ENCODE data around the gene GDPD1.
"Not testable (repeated sequence)": the region's sequence is repeated elsewhere in the genome, so short reads cannot be mapped to it uniquely, and the experiment has no call there.

GDPD1 gene

GRCh38 chr17:59254742-59255141, 34.4 kb downstream of the GDPD1 start:
- DNase-seq: no peak

- no peak for DNase-seq
Observed at GRCh38 chr17:59257101-59257500, 36.8 kb downstream of the GDPD1 start.

- DNase-seq: no peak
Observed at GRCh38 chr17:59260722-59261121, 40.4 kb downstream of the GDPD1 start.

- DNase-seq: no peak
Observed at GRCh38 chr17:59266745-59267144, 46.4 kb downstream of the GDPD1 start.

- DNase-seq: no peak
Observed at GRCh38 chr17:59267776-59268175, 47.5 kb downstream of the GDPD1 start.

- no peak for DNase-seq
Observed at GRCh38 chr17:59275618-59276017, 55.3 kb downstream of the GDPD1 start.

GRCh38 chr17:59277031-59277430, 56.7 kb downstream of the GDPD1 start:
- peak; percentile 12 for DNase-seq

GRCh38 chr17:59278406-59278805, 58.1 kb downstream of the GDPD1 start:
- DNase-seq: no peak

- DNase-seq: no peak
Observed at GRCh38 chr17:59284317-59284716, 64.0 kb downstream of the GDPD1 start.

GRCh38 chr17:59287452-59287851, 67.1 kb downstream of the GDPD1 start:
- peak; percentile 2 to 31 for DNase-seq

GRCh38 chr17:59287891-59288290, 67.6 kb downstream of the GDPD1 start:
- no peak for DNase-seq

- no peak for DNase-seq
Observed at GRCh38 chr17:59289981-59290301, 69.6 kb downstream of the GDPD1 start.

GRCh38 chr17:59290302-59290998, 70.1 kb downstream of the GDPD1 start:
- not testable (repeated sequence) for DNase-seq

- no peak for DNase-seq
Observed at GRCh38 chr17:59292174-59292523, 71.8 kb downstream of the GDPD1 start.

GRCh38 chr17:59296190-59296589, 75.9 kb downstream of the GDPD1 start:
- no peak for DNase-seq

- no peak for DNase-seq
Observed at GRCh38 chr17:59298521-59298920, 78.2 kb downstream of the GDPD1 start.

- no peak for DNase-seq
Observed at GRCh38 chr17:59299400-59300092, 79.2 kb downstream of the GDPD1 start.

GRCh38 chr17:59300941-59301340, 80.6 kb downstream of the GDPD1 start:
- peak in 1 of 2 donors; percentile 5 for DNase-seq

GRCh38 chr17:59304811-59305210, 84.5 kb downstream of the GDPD1 start:
- DNase-seq: no peak

GRCh38 chr17:59310263-59310920, 90.1 kb downstream of the GDPD1 start:
- DNase-seq: no peak

- peak; percentile 53 to 77 for DNase-seq
Observed at GRCh38 chr17:59311051-59311468, 90.7 kb downstream of the GDPD1 start.

GRCh38 chr17:59311521-59311920, 91.2 kb downstream of the GDPD1 start:
- DNase-seq: not testable (repeated sequence)

GRCh38 chr17:59315866-59316265, 95.6 kb downstream of the GDPD1 start:
- no peak for DNase-seq
